ENCODE results near the gene LACC1. TPM values are rescaled to one million over a fixed set of nuclear protein-coding genes. Genes with fewer than 3 reads are reported as not detected.

The LACC1 gene
- total RNA-seq, 2 donors from 2014 or later, result 2.3 to 9.9 TPM

DNA sequence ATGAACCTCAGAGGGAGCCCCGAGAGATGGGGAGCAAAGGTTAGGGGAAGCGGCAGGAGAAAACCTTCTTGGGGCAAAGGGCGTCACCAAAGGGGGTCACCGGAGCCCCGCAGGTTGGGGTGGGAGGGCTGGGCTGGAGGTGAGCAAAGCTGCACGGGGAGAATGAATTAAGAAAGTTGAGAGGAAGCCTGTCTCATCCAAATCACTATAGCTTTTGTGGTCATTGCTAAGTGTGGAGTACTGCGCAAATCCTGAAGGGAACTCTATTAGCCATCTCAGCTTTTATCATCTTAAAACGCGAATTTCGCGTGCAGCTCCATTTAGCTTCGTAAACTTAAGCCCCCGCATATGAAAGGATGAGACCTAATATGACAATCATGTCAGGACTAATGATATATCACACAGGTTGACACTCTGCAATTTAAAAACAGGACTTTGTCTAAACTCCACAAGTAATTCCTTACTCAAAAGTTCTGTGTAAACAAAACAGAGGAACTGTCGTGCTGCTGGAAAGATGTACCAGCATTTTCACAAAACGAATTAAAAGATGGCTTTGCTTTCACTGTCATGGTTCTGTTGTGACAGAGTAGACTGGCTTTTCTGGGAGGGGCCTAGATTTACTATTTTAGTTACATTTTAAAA lies 631 bp downstream of the LACC1 start:
- intact Hi-C loops (cut with DNase I), result no loop called here
- Histone ChIP-seq H3K27ac (peak overlapping the region; percentile 92 to 97 (median 96)), H3K4me3 (peak overlapping the region; percentile 38 to 45), H3K27me3 (no peaks in the 10 kb centered on the region), H3K9me3 (no peaks in the 10 kb centered on the region), H3K36me3 (replicated peaks in 1 of 2; ENCODE audit: insufficient read depth in 1 of 2, low read depth in 2 of 2) (no peaks in the 10 kb centered on the region), H3K4me1 (peaks cover 12% of the 10 kb centered on the region)
- no peak for DNase-seq
- WGBS, 2 donors, result 23 to 30% methylated on average over 15 of the region's 15 CpGs
- no peak for ATAC-seq
- no peak for TF ChIP-seq POLR2A (IDR thresholded peaks at IDR 0.05)
- TF ChIP-seq, protein P1, sequence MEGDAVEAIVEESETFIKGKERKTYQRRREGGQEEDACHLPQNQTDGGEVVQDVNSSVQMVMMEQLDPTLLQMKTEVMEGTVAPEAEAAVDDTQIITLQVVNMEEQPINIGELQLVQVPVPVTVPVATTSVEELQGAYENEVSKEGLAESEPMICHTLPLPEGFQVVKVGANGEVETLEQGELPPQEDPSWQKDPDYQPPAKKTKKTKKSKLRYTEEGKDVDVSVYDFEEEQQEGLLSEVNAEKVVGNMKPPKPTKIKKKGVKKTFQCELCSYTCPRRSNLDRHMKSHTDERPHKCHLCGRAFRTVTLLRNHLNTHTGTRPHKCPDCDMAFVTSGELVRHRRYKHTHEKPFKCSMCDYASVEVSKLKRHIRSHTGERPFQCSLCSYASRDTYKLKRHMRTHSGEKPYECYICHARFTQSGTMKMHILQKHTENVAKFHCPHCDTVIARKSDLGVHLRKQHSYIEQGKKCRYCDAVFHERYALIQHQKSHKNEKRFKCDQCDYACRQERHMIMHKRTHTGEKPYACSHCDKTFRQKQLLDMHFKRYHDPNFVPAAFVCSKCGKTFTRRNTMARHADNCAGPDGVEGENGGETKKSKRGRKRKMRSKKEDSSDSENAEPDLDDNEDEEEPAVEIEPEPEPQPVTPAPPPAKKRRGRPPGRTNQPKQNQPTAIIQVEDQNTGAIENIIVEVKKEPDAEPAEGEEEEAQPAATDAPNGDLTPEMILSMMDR (IDR thresholded peaks at IDR 0.05), result peak in 3 of 7 experiments; percentile 6 to 11 (median 8)

DNA sequence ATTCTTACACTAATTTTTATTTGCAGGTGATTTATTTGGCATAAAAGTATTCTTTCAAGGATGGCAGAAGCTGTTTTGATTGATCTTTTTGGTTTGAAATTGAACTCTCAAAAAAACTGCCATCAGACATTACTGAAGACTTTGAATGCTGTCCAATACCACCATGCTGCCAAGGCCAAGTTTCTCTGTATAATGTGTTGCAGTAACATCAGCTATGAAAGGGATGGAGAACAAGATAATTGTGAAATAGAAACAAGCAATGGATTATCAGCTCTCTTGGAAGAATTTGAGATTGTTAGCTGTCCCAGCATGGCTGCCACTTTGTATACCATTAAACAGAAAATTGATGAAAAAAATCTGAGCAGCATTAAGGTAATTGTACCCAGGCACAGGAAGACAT lies 1.2 kb downstream of the LACC1 start:
- Histone ChIP-seq H3K36me3 (replicated peaks in 1 of 2; ENCODE audit: insufficient read depth in 1 of 2, low read depth in 2 of 2) (no peaks in the 10 kb centered on the region), H3K4me3 (no peak overlapping the region), H3K4me1 (peaks cover 12% of the 10 kb centered on the region), H3K27me3 (no peaks in the 10 kb centered on the region), H3K27ac (no peak overlapping the region), H3K9me3 (no peaks in the 10 kb centered on the region)
- ATAC-seq (no peak), DNase-seq (no peak)
- intact Hi-C loops (cut with DNase I), result no loop called here
- no peak for TF ChIP-seq POLR2A (IDR thresholded peaks at IDR 0.05)
- TF ChIP-seq, protein P1 (IDR thresholded peaks at IDR 0.05), result no peak

DNA sequence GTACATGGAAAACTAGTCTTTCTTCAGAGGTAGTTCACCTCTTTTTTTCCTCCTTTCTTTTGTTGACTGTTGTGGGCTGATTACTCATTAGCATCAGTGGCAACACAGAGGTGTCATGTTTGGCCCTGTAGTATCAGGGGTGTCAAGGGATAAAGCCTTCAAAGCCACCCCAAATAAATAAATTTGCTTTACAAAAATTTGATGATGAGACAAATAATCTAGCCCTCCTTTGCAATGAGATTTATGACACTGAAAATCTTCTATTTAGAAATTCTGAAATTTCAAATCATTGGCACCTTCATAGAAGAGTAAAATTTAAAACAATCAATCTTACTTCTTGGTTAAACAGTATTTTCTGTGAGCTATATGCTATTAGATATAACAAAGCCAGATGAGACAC lies 1.9 kb downstream of the LACC1 start:
- ATAC-seq, result no peak
- DNase-seq, result no peak
- H3K27ac ChIP-seq, result no peak overlapping the region
- TF ChIP-seq, protein P1 (IDR thresholded peaks at IDR 0.05), result no peak
- TF ChIP-seq POLR2A (IDR thresholded peaks at IDR 0.05), result no peak
- no peaks in the 10 kb centered on the region for H3K9me3 ChIP-seq
- no peaks in the 10 kb centered on the region for H3K27me3 ChIP-seq
- intact Hi-C loops (cut with DNase I), result no loop called here
- H3K36me3 ChIP-seq (replicated peaks in 1 of 2; ENCODE audit: insufficient read depth in 1 of 2, low read depth in 2 of 2), result no peaks in the 10 kb centered on the region
- peaks cover 12% of the 10 kb centered on the region for H3K4me1 ChIP-seq
- no peak overlapping the region for H3K4me3 ChIP-seq

DNA sequence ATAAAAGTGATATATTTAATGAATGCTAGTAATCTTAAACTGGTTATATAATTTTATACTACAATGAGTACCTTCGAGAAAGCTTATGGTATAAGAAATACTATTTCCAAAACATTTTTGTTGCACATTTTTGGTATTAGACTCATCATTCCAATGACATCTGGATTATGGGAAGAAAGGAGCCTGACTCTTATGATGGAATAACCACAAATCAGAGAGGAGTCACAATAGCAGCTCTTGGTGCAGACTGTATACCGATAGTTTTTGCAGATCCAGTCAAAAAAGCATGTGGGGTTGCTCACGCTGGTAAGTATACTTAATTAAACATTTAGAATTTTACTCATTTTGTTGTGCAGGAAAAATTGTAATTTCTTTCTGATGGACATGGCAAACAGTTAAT lies 3.9 kb downstream of the LACC1 start:
- intact Hi-C loops (cut with DNase I), result no loop called here

More for the DNA sequence above, 3.9 kb downstream of the LACC1 start:
- Histone ChIP-seq H3K4me1 (peaks cover 6% of the 10 kb centered on the region), H3K9me3 (no peaks in the 10 kb centered on the region), H3K4me3 (no peak overlapping the region), H3K27ac (no peak overlapping the region), H3K27me3 (no peaks in the 10 kb centered on the region), H3K36me3 (replicated peaks in 1 of 2; ENCODE audit: insufficient read depth in 1 of 2, low read depth in 2 of 2) (no peaks in the 10 kb centered on the region)
- DNase-seq (no peak), ATAC-seq (no peak)
- 92 to 97% methylated on average over 3 of the region's 3 CpGs for WGBS, 2 donors
- TF ChIP-seq, protein P1 (IDR thresholded peaks at IDR 0.05), result no peak
- no peak for TF ChIP-seq POLR2A (IDR thresholded peaks at IDR 0.05)
